Right lobe of liver (tissue), 6 donors: Measurements from ENCODE around the gene FBXW10B. TPM values are rescaled to one million over a fixed set of nuclear protein-coding genes. Genes with fewer than 3 reads are reported as not detected.
"Not testable (repeated sequence)": the region's sequence is repeated elsewhere in the genome, so short reads cannot be mapped to it uniquely, and the experiment has no call there.

Source experiments
- ATAC-seq, 4 donors: fragments of 200-7000 bp; cut with Tn5 transposase; one replicate each; pipeline ENCODE4 v1.9.1; 2020; ENCODE audit warnings: mild to moderate bottlenecking in 4 of 4, moderate library complexity in 4 of 4
- DNase-seq, 3 donors: peaks; one replicate each; pipeline ENCODE4 v3.0.0-alpha.2; 2020
- H3K27ac ChIP-seq, 3 donors: fragments of 200-600 bp; one replicate each; pipeline ENCODE4 v1.8.0; 2022
- H3K27me3 ChIP-seq, 2 donors: fragments of 200-600 bp; one replicate each; pipeline ENCODE4 v1.8.0; 2022
- H3K36me3 ChIP-seq, 4 donors: fragments of 200-600 bp; sonication (generic) in 1 of 4; one replicate each; pipeline versions ENCODE4 v1.5.1 to v1.8.0; 2017 to 2022; ENCODE audit warnings: control low read depth in 1 of 4
- H3K4me1 ChIP-seq, 4 donors: fragments of 200-600 bp; sonication (generic) in 1 of 4; one replicate each; pipeline versions ENCODE4 v1.5.1 to v1.8.0; 2017 to 2022; ENCODE audit warnings: control low read depth in 1 of 4
- H3K4me3 ChIP-seq, 3 donors: fragments of 200-600 bp; one replicate each; pipeline ENCODE4 v1.8.0; 2022
- H3K9me3 ChIP-seq, 4 donors: fragments of 200-600 bp; sonication (generic) in 1 of 4; one replicate each; pipeline versions ENCODE4 v1.5.1 to v1.8.0; 2017 to 2022; ENCODE audit warnings: control low read depth in 1 of 4
- WGBS: methylation state at CpG from one replicate; pipeline ENCODE4 v1.1.6; 2018; ENCODE audit warnings: low coverage, low lambda C conversion rate; ENCODE audit not compliant: insufficient coverage; ENCODE audit errors: missing lambda C conversion rate; 5-methylcytosine and 5-hydroxymethylcytosine counted together
- intact Hi-C, 2 donors: fragments of 100-400 bp; cut with DNase I; formaldehyde crosslinking; loops; one replicate each; pipeline versions ENCODE4 v1.11.2 to v1.14.1; 2022
- small RNA-seq, 2 experiments: library from RNA; depleted of rRNA; stranded (forward); fragments of <200 nt; gene quantifications; one replicate each; pipeline ENCODE3, GENCODE V24; 2016
- total RNA-seq, 6 experiments: library from RNA; depleted of rRNA in 2 of 6; stranded (reverse); fragments of >200 nt in 2 of 6; fragmentation: NEBNext Ultra II Directional in 3 of 6; extraction: Animal tissue kit (Norgen Biotek cat#: 25700) in 3 of 6; gene quantifications; one replicate each; pipeline versions ENCODE4 v1.1.0 to v1.2.4, GENCODE V29; 2016 to 2023
- donor health status: DM: no; HTN: yes; CAD: no.
- donor health status: DM: no; HTN: no; CAD: no.
- donor health status: DM: no; HTN: no; CAD: no.
- donor health status: DM: no; HTN: yes; CAD: no.
- donor health status: DM: no; HTN: yes; CAD: no.

FBXW10B gene
- total RNA-seq, 6 experiments from 2014 or later: 0.44 to 1.3 (median 0.94) TPM; not detected in 2

GRCh38 chr17:15581462-15581861 lies 38.0 kb downstream of the FBXW10B start:
- H3K27me3 ChIP-seq, H3K27ac ChIP-seq, DNase-seq, H3K9me3 ChIP-seq, ATAC-seq, H3K4me3 ChIP-seq, H3K4me1 ChIP-seq, intact Hi-C loops, H3K36me3 ChIP-seq: not testable (repeated sequence)
- no CpG with 5 or more reads among the region's 4 CpGs for WGBS

GRCh38 chr17:15576848-15577247 lies 42.7 kb downstream of the FBXW10B start:
- WGBS: no CpG with 5 or more reads among the region's 1 CpG
- H3K27me3 ChIP-seq, H3K9me3 ChIP-seq, intact Hi-C loops, ATAC-seq, H3K4me1 ChIP-seq, H3K4me3 ChIP-seq, DNase-seq, H3K36me3 ChIP-seq, H3K27ac ChIP-seq: not testable (repeated sequence)

GRCh38 chr17:15574660-15575059 lies 44.8 kb downstream of the FBXW10B start:
- H3K9me3 ChIP-seq, ATAC-seq, H3K27me3 ChIP-seq, intact Hi-C loops, DNase-seq, H3K36me3 ChIP-seq, H3K4me3 ChIP-seq, H3K4me1 ChIP-seq, H3K27ac ChIP-seq: not testable (repeated sequence)
- WGBS: 83% methylated on average over 2 of the region's 5 CpGs

GRCh38 chr17:15573870-15574269 lies 45.6 kb downstream of the FBXW10B start:
- H3K27ac ChIP-seq, H3K4me1 ChIP-seq, H3K9me3 ChIP-seq, DNase-seq, H3K36me3 ChIP-seq, intact Hi-C loops, ATAC-seq, H3K27me3 ChIP-seq, H3K4me3 ChIP-seq: not testable (repeated sequence)
- 24% methylated on average over 3 of the region's 4 CpGs for WGBS

Small RNA genes lying within 50 kb of the gene (small RNA-seq; reads per million reads assigned to genes)
- gene AC005838.1: 0 reads per million in 2 experiments
- 0 reads per million in 2 experiments for gene RF00090

Other genes with a start within 250 kb of the FBXW10B start
- 1 to 10 TPM in 3 of 6 experiments, under 1 TPM in 3; 0.43 to 3.3 (median 1.3) TPM for gene CDRT4, start 152.1 kb downstream of the FBXW10B start, total RNA-seq
- gene TVP23C, start 56.2 kb downstream of the FBXW10B start, total RNA-seq: 1 to 10 TPM; 3.5 to 6.5 (median 4.7) TPM
- gene TRIM16, start 64.6 kb upstream of the FBXW10B start, total RNA-seq: 1 to 10 TPM; 2.9 to 6.3 (median 5.0) TPM
- gene ZNF286A, start 80.0 kb upstream of the FBXW10B start, total RNA-seq: 1 to 10 TPM; 2.9 to 8.4 (median 4.3) TPM
- gene TBC1D26, start 112.6 kb upstream of the FBXW10B start, total RNA-seq: not detected